ENCODE measurements around the gene CSF2.
A peak's percentile ranks its signal among the peaks of the same experiment; 100 is the strongest.
"Not testable (repeated sequence)": the region's sequence is repeated elsewhere in the genome, so short reads cannot be mapped to it uniquely, and the experiment has no call there.

CSF2 gene

GRCh38 chr5:132094393-132095076 is 20.9 kb downstream of the CSF2 start:
- DNase-seq = no peak

DNA sequence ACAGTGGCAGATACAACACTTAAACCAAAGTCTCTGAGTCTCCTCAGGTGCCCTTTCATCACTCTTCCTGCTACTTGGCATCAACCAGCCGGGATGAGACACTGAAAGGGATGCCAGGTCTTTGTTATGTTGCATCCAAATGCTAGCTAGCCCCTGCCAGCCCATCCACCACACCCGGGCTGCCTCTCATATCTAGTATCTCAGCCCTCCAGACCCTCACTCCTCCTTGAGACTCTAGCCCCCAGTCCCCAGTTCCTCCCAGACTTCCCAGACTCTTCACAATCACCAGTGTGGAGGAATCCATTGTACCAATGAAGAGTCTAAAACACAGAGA is 21.5 kb downstream of the CSF2 start:
- no peak for DNase-seq

DNA sequence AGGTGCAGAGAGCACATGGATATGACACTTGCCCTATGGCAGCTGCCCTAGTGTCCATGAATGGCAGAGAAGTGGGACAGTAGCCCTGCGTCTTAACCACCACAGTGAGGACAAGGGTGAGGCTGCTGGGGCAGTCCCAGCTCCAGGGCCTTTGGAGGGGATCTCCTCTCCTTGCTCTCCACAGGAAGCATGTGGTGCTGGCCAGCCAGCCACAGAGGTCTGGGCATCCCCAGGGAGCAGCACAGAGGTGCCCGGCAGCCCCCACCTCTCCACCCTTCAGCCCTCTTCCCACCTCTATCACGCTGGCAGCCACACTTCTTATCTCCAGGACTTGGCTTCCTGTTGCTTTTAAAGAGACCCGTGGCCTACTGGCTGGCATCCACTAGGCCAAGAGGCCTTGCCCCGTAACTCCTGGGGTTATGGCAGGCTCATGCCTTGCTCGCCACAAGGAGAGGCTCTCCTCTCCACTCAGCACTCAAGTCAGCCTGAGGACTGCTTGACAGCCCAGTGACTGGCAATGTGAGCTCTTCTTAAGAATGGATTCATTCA is 21.9 kb downstream of the CSF2 start:
- no peak for DNase-seq

GRCh38 chr5:132096904-132097303 is 23.3 kb downstream of the CSF2 start:
- DNase-seq = no peak

DNA sequence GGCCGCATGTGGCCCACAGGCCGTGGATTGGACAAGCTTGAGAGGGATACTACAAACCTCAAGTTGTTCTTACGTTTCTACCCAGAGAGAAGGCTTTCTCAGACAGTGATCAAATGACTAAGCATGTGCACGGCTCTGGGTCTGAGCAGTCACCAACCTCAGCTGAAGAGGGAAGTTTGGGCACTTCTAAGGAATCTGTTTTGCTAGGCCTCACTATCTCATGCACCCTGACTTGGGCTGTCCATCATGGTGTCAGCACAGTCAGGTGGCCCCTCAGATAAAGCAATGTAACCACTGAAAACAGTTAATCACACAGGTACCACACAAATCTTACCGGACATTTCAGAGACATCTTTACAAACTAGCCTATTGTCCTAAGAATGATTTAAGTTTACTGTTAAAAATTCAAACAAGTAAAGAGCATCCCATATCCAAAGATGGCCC is 24.6 kb downstream of the CSF2 start:
- no peak for DNase-seq

- no peak for DNase-seq
Observed at GRCh38 chr5:132098621-132099020, 25.0 kb downstream of the CSF2 start.

DNA sequence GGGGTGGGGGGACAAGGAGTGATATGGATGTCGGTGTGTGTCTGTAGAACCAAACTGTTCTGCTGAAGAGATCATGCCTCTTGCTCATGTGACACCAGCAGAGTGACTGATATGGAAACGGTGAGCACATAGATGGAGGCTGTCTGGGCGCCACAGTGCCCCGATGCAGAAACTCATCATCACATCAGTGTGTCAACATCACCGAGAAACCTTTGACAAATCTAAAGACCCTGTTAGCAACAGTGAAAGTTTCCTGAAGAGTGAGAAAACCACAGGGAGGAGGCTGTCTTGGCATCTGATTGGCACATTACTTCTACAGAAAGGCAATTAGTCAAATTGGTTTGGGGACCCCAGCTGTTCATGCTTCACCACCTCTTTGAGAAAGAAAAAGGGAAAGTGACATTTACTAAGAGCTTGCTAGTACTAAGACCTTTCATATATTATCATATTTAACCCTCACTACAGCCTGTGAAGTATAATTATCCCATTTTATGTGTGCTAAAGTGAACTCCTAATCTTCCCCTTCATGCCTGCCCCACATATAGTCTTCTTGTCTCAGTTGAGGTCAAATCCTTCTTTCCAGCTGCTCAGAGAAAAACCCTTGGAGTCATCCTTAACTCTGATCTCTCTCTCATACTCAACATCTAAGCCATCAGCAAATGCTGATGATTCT is 25.6 kb downstream of the CSF2 start:
- DNase-seq = no peak

- DNase-seq = no peak
Observed at GRCh38 chr5:132099905-132100304, 26.3 kb downstream of the CSF2 start.

DNA sequence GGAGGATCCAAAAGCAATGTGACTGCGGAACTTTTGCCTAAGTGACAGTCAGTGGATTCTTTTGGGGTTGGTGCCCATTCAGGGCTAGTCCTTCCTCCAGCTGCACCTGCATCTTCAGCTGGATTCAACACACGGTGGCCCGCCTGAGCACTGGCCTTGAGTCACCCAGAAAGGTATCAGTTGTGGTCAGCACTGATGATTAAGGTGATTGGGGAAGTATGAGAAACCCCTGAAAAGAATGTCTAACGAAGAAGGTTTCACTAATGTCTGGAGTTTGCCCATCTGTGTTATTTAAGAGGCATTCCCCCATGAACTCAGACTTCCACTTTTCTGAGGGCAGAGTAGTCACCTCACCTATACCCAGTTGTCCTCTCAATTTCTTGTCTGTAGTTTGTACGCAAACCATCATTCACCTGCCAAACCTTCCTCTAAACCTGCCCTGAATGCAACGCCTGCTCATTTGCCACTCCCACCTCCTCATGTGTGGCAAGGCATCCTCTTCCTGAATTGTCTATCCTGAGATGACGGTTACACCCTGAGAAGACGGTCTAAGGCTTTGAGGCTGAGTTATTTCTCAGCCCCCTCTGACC is 27.2 kb downstream of the CSF2 start:
- no peak for DNase-seq

DNA sequence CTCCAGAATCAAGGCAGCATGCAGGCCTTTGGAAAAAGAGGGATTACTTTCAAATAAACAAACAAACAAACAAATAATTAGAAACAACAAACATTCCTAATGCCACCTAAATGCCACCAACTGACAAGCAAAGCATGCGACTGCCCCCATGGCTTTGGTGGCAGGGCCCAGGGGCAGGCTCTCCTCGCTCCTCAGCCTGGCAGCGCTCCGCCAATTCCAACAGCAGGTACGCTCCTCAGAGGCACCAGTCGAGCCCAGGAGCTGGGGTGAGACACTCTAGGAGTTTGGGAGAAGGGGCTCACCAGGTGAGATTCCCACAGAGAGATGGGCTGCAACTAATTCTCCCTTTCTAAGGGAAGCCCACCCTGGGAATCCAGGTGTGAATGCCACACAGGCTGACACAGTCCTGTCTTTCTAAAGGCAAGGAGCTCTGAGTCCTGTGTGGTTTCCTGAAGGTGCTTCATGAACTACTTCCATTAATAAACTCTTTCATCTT is 27.8 kb downstream of the CSF2 start:
- no peak for DNase-seq

DNA sequence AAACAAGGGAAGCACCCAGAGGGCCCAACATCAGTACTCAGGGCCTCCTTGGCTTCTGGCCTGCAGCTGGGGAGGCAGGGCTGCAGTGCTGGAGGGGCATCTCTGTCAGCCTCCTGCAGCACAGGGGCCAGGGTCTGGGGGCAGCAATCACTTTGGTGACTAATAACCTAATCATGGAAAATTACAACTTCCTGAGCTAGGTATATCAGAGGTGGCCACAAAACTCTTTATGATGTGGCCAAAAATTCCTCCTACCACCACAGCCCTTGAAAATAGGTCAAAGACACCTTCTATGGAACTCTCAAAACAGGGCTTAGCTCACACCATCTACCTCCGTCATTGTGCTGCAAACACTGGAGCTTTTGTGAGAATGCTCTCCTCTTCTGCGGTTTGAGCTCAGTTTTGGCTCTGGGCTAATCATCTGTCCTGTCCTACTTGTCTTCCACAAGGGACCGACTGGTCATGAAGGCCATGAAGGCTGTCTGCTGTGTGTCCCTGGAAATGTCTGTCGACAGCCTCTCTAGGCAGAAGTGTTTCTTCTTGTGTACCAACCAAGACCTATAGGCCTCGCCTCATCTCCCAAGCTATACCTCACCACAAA is 28.6 kb downstream of the CSF2 start:
- DNase-seq = no peak

GRCh38 chr5:132102944-132103331 is 29.3 kb downstream of the CSF2 start:
- no peak for DNase-seq

- no peak for DNase-seq
Observed at GRCh38 chr5:132103332-132103951, 29.9 kb downstream of the CSF2 start.

- DNase-seq = peak; percentile 1
Observed at GRCh38 chr5:132103969-132104391, 30.4 kb downstream of the CSF2 start.

DNA sequence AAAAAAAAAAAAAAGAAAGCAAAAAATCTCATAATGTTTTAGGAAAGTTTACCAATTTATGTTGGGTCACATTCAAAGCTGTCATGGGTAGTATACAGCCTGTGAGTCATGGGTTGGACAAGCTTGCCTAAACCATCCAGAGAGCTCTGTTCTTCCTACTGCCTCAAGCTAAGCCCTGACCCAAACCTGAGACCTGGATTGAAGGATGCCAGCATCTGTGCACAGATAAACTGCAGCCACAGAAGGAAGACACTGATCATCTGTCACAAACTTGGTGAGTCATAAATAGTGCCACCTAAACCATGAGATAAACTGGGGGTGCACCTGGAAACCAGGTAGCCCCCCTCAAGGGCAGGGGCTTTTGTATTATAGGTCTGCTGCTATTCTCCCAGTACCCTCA is 31.0 kb downstream of the CSF2 start:
- DNase-seq = no peak

GRCh38 chr5:132105688-132106087 is 32.1 kb downstream of the CSF2 start:
- no peak for DNase-seq

DNA sequence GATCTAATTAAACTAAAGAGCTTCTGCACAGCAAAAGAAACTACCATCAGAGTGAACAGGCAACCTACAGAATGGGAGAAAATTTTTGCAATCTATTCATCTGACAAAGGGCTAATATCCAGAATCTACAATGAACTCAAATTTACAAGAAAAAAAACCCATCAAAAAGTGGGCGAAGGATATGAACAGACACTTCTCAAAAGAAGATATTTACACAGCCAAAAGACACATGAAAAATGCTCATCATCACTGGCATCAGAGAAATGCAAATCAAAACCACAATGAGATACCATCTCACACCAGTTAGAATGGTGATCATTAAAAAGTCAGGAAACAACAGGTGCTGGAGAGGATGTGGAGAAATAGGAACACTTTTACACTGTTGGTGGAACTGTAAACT is 34.9 kb downstream of the CSF2 start:
- DNase-seq = not testable (repeated sequence)

DNA sequence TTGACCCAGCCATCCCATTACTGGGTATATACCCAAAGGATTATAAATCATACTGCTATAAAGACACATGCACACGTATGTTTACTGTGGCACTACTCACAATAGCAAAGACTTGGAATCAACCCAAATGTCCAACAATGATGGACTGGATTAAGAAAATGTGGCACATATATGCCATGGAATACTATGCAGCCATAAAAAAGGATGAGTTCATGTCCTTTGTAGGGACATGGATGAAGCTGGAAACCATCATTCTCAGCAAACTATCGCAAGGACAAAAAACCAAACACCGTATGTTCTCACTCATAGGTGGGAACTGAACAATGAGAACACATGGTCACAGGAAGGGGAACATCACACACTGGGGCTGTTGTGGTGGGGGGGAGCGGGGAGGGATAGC is 35.4 kb downstream of the CSF2 start:
- not testable (repeated sequence) for DNase-seq

- no peak for DNase-seq
Observed at GRCh38 chr5:132109494-132110053, 36.0 kb downstream of the CSF2 start.

GRCh38 chr5:132110195-132110594 is 36.6 kb downstream of the CSF2 start:
- no peak for DNase-seq

GRCh38 chr5:132110930-132111329 is 37.3 kb downstream of the CSF2 start:
- no peak for DNase-seq

- no peak for DNase-seq
Observed at GRCh38 chr5:132112111-132112510, 38.5 kb downstream of the CSF2 start.

Data from NCI-H1092 treated with DMSO at 0.1 percent for 48 hours (cell line).